Loucy (cell line): Measurements from ENCODE around the gene ASCL2.

Experiments used
- H2AFZ ChIP-seq: fragments of 200-600 bp; sonication (generic); 2 replicates; pipeline ENCODE4 v1.6.0; 2016; ENCODE audit warnings: antibody characterized with exemption, mild to moderate bottlenecking, low read length, moderate library complexity
- H3F3A ChIP-seq: fragments of 200-600 bp; 2 replicates; pipeline ENCODE4 v1.6.0; 2016; ENCODE audit warnings: antibody characterized with exemption, low read depth, mild to moderate bottlenecking
- H3K27me3 ChIP-seq: fragments of 200-600 bp; sonication (generic); 2 replicates; pipeline ENCODE4 v1.6.1; 2014; ENCODE audit warnings: low read length, mild to moderate bottlenecking; ENCODE audit not compliant: insufficient read depth, poor library complexity, severe bottlenecking
- H3K36me3 ChIP-seq: fragments of 200-600 bp; sonication (generic); 2 replicates; pipeline ENCODE4 v1.6.1; 2016; ENCODE audit warnings: low read length; ENCODE audit not compliant: insufficient read depth
- H3K4me1 ChIP-seq: fragments of 200-600 bp; sonication (generic); 2 replicates; pipeline ENCODE4 v1.5.1; 2014; ENCODE audit warnings: low read length, mild to moderate bottlenecking; ENCODE audit not compliant: insufficient read depth, poor library complexity, severe bottlenecking
- H3K4me2 ChIP-seq: fragments of 200-600 bp; sonication (generic); 2 replicates; pipeline ENCODE4 v1.6.0; 2014; ENCODE audit warnings: antibody characterized with exemption, low read length, low read depth, mild to moderate bottlenecking; ENCODE audit not compliant: poor library complexity, severe bottlenecking
- H3K4me3 ChIP-seq: fragments of 200-600 bp; sonication (generic); 2 replicates; pipeline ENCODE4 v1.5.1; 2014; ENCODE audit warnings: low read length, mild to moderate bottlenecking, mixed read lengths; ENCODE audit not compliant: poor library complexity, severe bottlenecking
- H3K79me2 ChIP-seq: fragments of 200-600 bp; sonication (generic); 2 replicates; pipeline ENCODE4 v1.6.1; 2014; ENCODE audit warnings: low read length; ENCODE audit not compliant: insufficient read depth
- H3K9ac ChIP-seq: fragments of 200-600 bp; sonication (generic); 2 replicates; pipeline ENCODE4 v1.6.0; 2014; ENCODE audit warnings: mild to moderate bottlenecking, low read depth, low read length, moderate library complexity; ENCODE audit not compliant: poor library complexity, severe bottlenecking
- H3K9me2 ChIP-seq: fragments of 200-600 bp; sonication (generic); replicated peaks from 2 replicates; pipeline ENCODE4 v1.6.1; 2016; ENCODE audit warnings: low read depth, low read length, mixed read lengths
- H3K9me3 ChIP-seq: fragments of 200-600 bp; sonication (generic); 2 replicates; pipeline ENCODE4 v1.6.1; 2014; ENCODE audit warnings: mild to moderate bottlenecking, antibody characterized with exemption, low read length, low read depth; ENCODE audit not compliant: insufficient read depth
- H4K20me1 ChIP-seq: fragments of 200-600 bp; sonication (generic); 2 replicates; pipeline ENCODE4 v1.6.0; 2014; ENCODE audit warnings: antibody characterized with exemption, low read length, mild to moderate bottlenecking; ENCODE audit not compliant: insufficient read depth, poor library complexity, severe bottlenecking
- EZH2phosphoT487 ChIP-seq: fragments of 200-600 bp; IDR thresholded peaks from 2 replicates; pipeline ENCODE4 v1.6.1; 2018; ENCODE audit warnings: antibody characterized with exemption, mild to moderate bottlenecking, moderate library complexity, borderline replicate concordance
- TF ChIP-seq, protein P1 (sequence below): fragments of 200-600 bp; sonication (generic); conservative IDR thresholded peaks from 2 replicates; pipeline ENCODE4 v1.5.1; 2014; ENCODE audit warnings: mild to moderate bottlenecking, antibody characterized with exemption, low read length

Gene ASCL2

GRCh38 chr11:2229713-2230297, 40.6 kb downstream of the ASCL2 start:
- Histone ChIP-seq H3F3A (no peaks in the 10 kb centered on the region), H3K36me3 (no peaks in the 10 kb centered on the region), H3K4me1 (no peaks in the 10 kb centered on the region), H3K4me3 (no peak overlapping the region), H3K9me3 (no peaks in the 10 kb centered on the region), H3K4me2 (no peak overlapping the region), H3K79me2 (no peaks in the 10 kb centered on the region), H4K20me1 (no peaks in the 10 kb centered on the region), H3K9me2 (no peaks in the 10 kb centered on the region), H3K9ac (no peak overlapping the region), H2AFZ (no peak overlapping the region), H3K27me3 (no peaks in the 10 kb centered on the region)
- TF ChIP-seq, protein P1, sequence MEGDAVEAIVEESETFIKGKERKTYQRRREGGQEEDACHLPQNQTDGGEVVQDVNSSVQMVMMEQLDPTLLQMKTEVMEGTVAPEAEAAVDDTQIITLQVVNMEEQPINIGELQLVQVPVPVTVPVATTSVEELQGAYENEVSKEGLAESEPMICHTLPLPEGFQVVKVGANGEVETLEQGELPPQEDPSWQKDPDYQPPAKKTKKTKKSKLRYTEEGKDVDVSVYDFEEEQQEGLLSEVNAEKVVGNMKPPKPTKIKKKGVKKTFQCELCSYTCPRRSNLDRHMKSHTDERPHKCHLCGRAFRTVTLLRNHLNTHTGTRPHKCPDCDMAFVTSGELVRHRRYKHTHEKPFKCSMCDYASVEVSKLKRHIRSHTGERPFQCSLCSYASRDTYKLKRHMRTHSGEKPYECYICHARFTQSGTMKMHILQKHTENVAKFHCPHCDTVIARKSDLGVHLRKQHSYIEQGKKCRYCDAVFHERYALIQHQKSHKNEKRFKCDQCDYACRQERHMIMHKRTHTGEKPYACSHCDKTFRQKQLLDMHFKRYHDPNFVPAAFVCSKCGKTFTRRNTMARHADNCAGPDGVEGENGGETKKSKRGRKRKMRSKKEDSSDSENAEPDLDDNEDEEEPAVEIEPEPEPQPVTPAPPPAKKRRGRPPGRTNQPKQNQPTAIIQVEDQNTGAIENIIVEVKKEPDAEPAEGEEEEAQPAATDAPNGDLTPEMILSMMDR, result no peak
- no peak for TF ChIP-seq EZH2phosphoT487

GRCh38 chr11:2224254-2224653, 46.1 kb downstream of the ASCL2 start:
- no peak overlapping the region for H3K4me3 ChIP-seq
- H3K36me3 ChIP-seq, result no peaks in the 10 kb centered on the region
- H4K20me1 ChIP-seq, result no peaks in the 10 kb centered on the region
- H3K79me2 ChIP-seq, result no peaks in the 10 kb centered on the region
- peaks cover 3% of the 10 kb centered on the region; the same call in 1 of the 2 replicates for H3K9me3 ChIP-seq
- no peak overlapping the region for H2AFZ ChIP-seq
- no peaks in the 10 kb centered on the region for H3F3A ChIP-seq
- no peaks in the 10 kb centered on the region for H3K4me1 ChIP-seq
- H3K9ac ChIP-seq, result no peak overlapping the region
- TF ChIP-seq, protein P1, result no peak
- TF ChIP-seq EZH2phosphoT487, result no peak
- no peaks in the 10 kb centered on the region for H3K9me2 ChIP-seq
- no peak overlapping the region for H3K4me2 ChIP-seq
- H3K27me3 ChIP-seq, result no peaks in the 10 kb centered on the region

- H3K27me3 ChIP-seq, result no peaks in the 10 kb centered on the region
- TF ChIP-seq, protein P1, result no peak
- TF ChIP-seq EZH2phosphoT487, result no peak
These were observed 47.1 kb downstream of the ASCL2 start for GRCh38 chr11:2223153-2223794.

More at GRCh38 chr11:2223153-2223794, 47.1 kb downstream of the ASCL2 start:
- H3K36me3 ChIP-seq, result no peaks in the 10 kb centered on the region
- no peaks in the 10 kb centered on the region for H3K79me2 ChIP-seq
- H3K9ac ChIP-seq, result no peak overlapping the region
- peaks cover 3% of the 10 kb centered on the region; the same call in 1 of the 2 replicates for H3K9me3 ChIP-seq
- no peaks in the 10 kb centered on the region for H4K20me1 ChIP-seq
- no peak overlapping the region for H3K4me2 ChIP-seq
- no peaks in the 10 kb centered on the region for H3K4me1 ChIP-seq
- no peak overlapping the region for H2AFZ ChIP-seq
- no peaks in the 10 kb centered on the region for H3F3A ChIP-seq
- no peak overlapping the region for H3K4me3 ChIP-seq
- H3K9me2 ChIP-seq, result no peaks in the 10 kb centered on the region
